Measurements from ENCODE around the gene ITGB6.

- TF ChIP-seq CTCF (conservative IDR thresholded peaks at IDR 0.05) = no peak
- no peak for TF ChIP-seq ZFX (IDR thresholded peaks at IDR 0.05)
Measured at GRCh38 chr2:160111951-160112798, 87.9 kb downstream of the ITGB6 start.

Data from C4-2B (cell line).